ENCODE measurements around the gene CYP4F8.
"Not testable (repeated sequence)": the region's sequence is repeated elsewhere in the genome, so short reads cannot be mapped to it uniquely, and the experiment has no call there.

CYP4F8 gene

GRCh38 chr19:15591796-15592195 lies 23.2 kb upstream of the CYP4F8 start:
- H3K4me1 ChIP-seq (ENCODE audit: control insufficient read depth, insufficient read depth, low read length) = no peaks in the 10 kb centered on the region
- no peak overlapping the region for H3K9ac ChIP-seq (ENCODE audit: low read length)
- H3K4me3 ChIP-seq (ENCODE audit: low read length) = no peak overlapping the region
- no peaks in the 10 kb centered on the region for H3K27me3 ChIP-seq (ENCODE audit: control insufficient read depth, insufficient read depth, low read length)
- H3K36me3 ChIP-seq (ENCODE audit: control insufficient read depth, insufficient read depth, low read length) = no peaks in the 10 kb centered on the region
- no peaks in the 10 kb centered on the region for H3K9me3 ChIP-seq (ENCODE audit: control insufficient read depth, low read length)

- not testable (repeated sequence) for H3K9ac ChIP-seq (ENCODE audit: low read length); H3K36me3 ChIP-seq (ENCODE audit: control insufficient read depth, insufficient read depth, low read length); H3K9me3 ChIP-seq (ENCODE audit: control insufficient read depth, low read length); H3K4me3 ChIP-seq (ENCODE audit: low read length); H3K4me1 ChIP-seq (ENCODE audit: control insufficient read depth, insufficient read depth, low read length); H3K27me3 ChIP-seq (ENCODE audit: control insufficient read depth, insufficient read depth, low read length)
Observed at GRCh38 chr19:15592506-15592905, 22.5 kb upstream of the CYP4F8 start.

- not testable (repeated sequence) for H3K9me3 ChIP-seq (ENCODE audit: control insufficient read depth, low read length); H3K36me3 ChIP-seq (ENCODE audit: control insufficient read depth, insufficient read depth, low read length); H3K4me3 ChIP-seq (ENCODE audit: low read length); H3K4me1 ChIP-seq (ENCODE audit: control insufficient read depth, insufficient read depth, low read length); H3K9ac ChIP-seq (ENCODE audit: low read length); H3K27me3 ChIP-seq (ENCODE audit: control insufficient read depth, insufficient read depth, low read length)
Observed at GRCh38 chr19:15593766-15594165, 21.3 kb upstream of the CYP4F8 start.

GRCh38 chr19:15595069-15595468 lies 19.9 kb upstream of the CYP4F8 start:
- Histone ChIP-seq H3K9me3 (ENCODE audit: control insufficient read depth, low read length) (no peaks in the 10 kb centered on the region), H3K27me3 (ENCODE audit: control insufficient read depth, insufficient read depth, low read length) (no peaks in the 10 kb centered on the region), H3K36me3 (ENCODE audit: control insufficient read depth, insufficient read depth, low read length) (no peaks in the 10 kb centered on the region), H3K4me1 (ENCODE audit: control insufficient read depth, insufficient read depth, low read length) (no peaks in the 10 kb centered on the region), H3K9ac (ENCODE audit: low read length) (no peak overlapping the region), H3K4me3 (ENCODE audit: low read length) (no peak overlapping the region)

- not testable (repeated sequence) for H3K4me3 ChIP-seq (ENCODE audit: low read length); H3K36me3 ChIP-seq (ENCODE audit: control insufficient read depth, insufficient read depth, low read length); H3K9me3 ChIP-seq (ENCODE audit: control insufficient read depth, low read length); H3K9ac ChIP-seq (ENCODE audit: low read length); H3K27me3 ChIP-seq (ENCODE audit: control insufficient read depth, insufficient read depth, low read length); H3K4me1 ChIP-seq (ENCODE audit: control insufficient read depth, insufficient read depth, low read length)
Observed at GRCh38 chr19:15607978-15608925, 6.8 kb upstream of the CYP4F8 start.

DNA sequence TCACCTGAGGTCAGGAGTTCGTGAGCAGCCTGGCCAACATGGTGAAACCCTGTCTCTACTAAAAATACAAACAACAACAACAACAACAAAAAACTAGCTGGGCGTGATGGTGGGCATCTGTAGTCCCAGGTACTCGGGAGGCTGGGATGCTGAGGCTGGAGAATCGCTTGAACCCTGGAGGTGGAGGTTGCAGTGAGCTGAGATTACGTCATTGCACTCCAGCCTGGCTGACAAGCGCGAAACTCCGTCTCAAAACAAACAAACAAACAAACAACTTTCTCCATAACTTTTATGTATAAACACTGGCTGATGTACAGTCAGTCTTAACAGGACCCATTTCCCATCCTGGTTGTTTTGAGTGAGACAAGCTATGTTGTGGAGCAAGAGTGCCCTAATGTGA lies 5.8 kb upstream of the CYP4F8 start:
- H3K36me3 ChIP-seq (ENCODE audit: control insufficient read depth, insufficient read depth, low read length) = no peaks in the 10 kb centered on the region
- no peaks in the 10 kb centered on the region for H3K9me3 ChIP-seq (ENCODE audit: control insufficient read depth, low read length)
- H3K4me1 ChIP-seq (ENCODE audit: control insufficient read depth, insufficient read depth, low read length) = no peaks in the 10 kb centered on the region
- H3K27me3 ChIP-seq (ENCODE audit: control insufficient read depth, insufficient read depth, low read length) = no peaks in the 10 kb centered on the region
- no peak overlapping the region for H3K4me3 ChIP-seq (ENCODE audit: low read length)
- H3K9ac ChIP-seq (ENCODE audit: low read length) = no peak overlapping the region

DNA sequence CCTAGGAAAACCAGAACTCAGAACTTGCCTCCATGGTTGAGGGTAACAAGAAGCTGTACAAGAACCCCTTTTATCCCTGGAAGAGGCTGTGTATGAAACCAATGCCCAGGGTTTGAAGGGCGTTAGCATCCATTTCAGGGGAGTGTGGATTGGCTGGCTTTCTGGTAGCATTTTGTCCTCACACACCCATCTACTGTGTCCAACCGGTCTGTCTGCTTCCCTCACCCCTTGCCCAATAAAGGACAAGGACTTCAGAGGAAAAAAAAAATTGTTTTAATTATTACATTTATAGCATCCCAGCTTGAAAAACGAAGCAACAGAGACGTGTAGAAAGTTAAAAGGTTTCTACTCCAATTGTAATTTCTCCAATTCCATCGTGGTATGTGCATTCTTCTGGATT lies 2.7 kb upstream of the CYP4F8 start:
- no peaks in the 10 kb centered on the region for H3K36me3 ChIP-seq (ENCODE audit: control insufficient read depth, insufficient read depth, low read length)
- no peaks in the 10 kb centered on the region for H3K4me1 ChIP-seq (ENCODE audit: control insufficient read depth, insufficient read depth, low read length)
- H3K27me3 ChIP-seq (ENCODE audit: control insufficient read depth, insufficient read depth, low read length) = no peaks in the 10 kb centered on the region
- no peak overlapping the region for H3K9ac ChIP-seq (ENCODE audit: low read length)
- no peak overlapping the region for H3K4me3 ChIP-seq (ENCODE audit: low read length)
- H3K9me3 ChIP-seq (ENCODE audit: control insufficient read depth, low read length) = no peaks in the 10 kb centered on the region

GRCh38 chr19:15613338-15613737 lies 1.7 kb upstream of the CYP4F8 start:
- Histone ChIP-seq H3K4me1 (ENCODE audit: control insufficient read depth, insufficient read depth, low read length) (no peaks in the 10 kb centered on the region), H3K27me3 (ENCODE audit: control insufficient read depth, insufficient read depth, low read length) (peaks cover 1% of the 10 kb centered on the region), H3K9me3 (ENCODE audit: control insufficient read depth, low read length) (no peaks in the 10 kb centered on the region), H3K36me3 (ENCODE audit: control insufficient read depth, insufficient read depth, low read length) (no peaks in the 10 kb centered on the region), H3K9ac (ENCODE audit: low read length) (no peak overlapping the region), H3K4me3 (ENCODE audit: low read length) (no peak overlapping the region)

- Histone ChIP-seq H3K9ac (ENCODE audit: low read length) (no peak overlapping the region), H3K36me3 (ENCODE audit: control insufficient read depth, insufficient read depth, low read length) (no peaks in the 10 kb centered on the region), H3K27me3 (ENCODE audit: control insufficient read depth, insufficient read depth, low read length) (peaks cover 16% of the 10 kb centered on the region), H3K4me3 (ENCODE audit: low read length) (no peak overlapping the region), H3K9me3 (ENCODE audit: control insufficient read depth, low read length) (no peaks in the 10 kb centered on the region), H3K4me1 (ENCODE audit: control insufficient read depth, insufficient read depth, low read length) (no peaks in the 10 kb centered on the region)
Observed at GRCh38 chr19:15615526-15615925, 508 bp downstream of the CYP4F8 start.

DNA sequence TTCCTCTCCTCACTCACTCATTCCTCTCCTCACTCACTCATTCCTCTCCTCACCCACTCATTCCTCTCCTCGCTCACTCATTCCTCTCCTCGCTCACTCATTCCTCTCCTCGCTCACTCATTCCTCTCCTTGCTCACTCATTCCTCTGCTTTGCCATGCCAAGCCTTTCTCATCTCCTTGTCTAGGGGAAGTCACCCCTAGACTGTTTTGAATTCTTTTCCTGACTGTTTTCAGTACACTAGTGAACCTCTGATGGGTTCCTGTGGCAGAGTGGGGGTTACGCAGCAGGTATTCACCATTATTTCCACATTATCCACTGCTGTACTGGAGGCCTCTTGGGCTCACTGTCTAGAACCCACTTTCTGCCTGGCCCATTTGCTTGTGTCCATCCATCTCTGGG lies 1.2 kb downstream of the CYP4F8 start:
- no peaks in the 10 kb centered on the region for H3K36me3 ChIP-seq (ENCODE audit: control insufficient read depth, insufficient read depth, low read length)
- peaks cover 16% of the 10 kb centered on the region for H3K27me3 ChIP-seq (ENCODE audit: control insufficient read depth, insufficient read depth, low read length)
- no peaks in the 10 kb centered on the region for H3K9me3 ChIP-seq (ENCODE audit: control insufficient read depth, low read length)
- no peak overlapping the region for H3K9ac ChIP-seq (ENCODE audit: low read length)
- no peaks in the 10 kb centered on the region for H3K4me1 ChIP-seq (ENCODE audit: control insufficient read depth, insufficient read depth, low read length)
- no peak overlapping the region for H3K4me3 ChIP-seq (ENCODE audit: low read length)

GRCh38 chr19:15616627-15617270 lies 1.7 kb downstream of the CYP4F8 start:
- Histone ChIP-seq H3K27me3 (ENCODE audit: control insufficient read depth, insufficient read depth, low read length) (peaks cover 16% of the 10 kb centered on the region), H3K9ac (ENCODE audit: low read length) (no peak overlapping the region)

GRCh38 chr19:15618321-15618720 lies 3.3 kb downstream of the CYP4F8 start:
- Histone ChIP-seq H3K4me3 (ENCODE audit: low read length) (no peak overlapping the region), H3K4me1 (ENCODE audit: control insufficient read depth, insufficient read depth, low read length) (no peaks in the 10 kb centered on the region), H3K9ac (ENCODE audit: low read length) (no peak overlapping the region), H3K9me3 (ENCODE audit: control insufficient read depth, low read length) (no peaks in the 10 kb centered on the region), H3K36me3 (ENCODE audit: control insufficient read depth, insufficient read depth, low read length) (no peaks in the 10 kb centered on the region), H3K27me3 (ENCODE audit: control insufficient read depth, insufficient read depth, low read length) (peaks cover 16% of the 10 kb centered on the region)

More at GRCh38 chr19:15616627-15617270, 1.7 kb downstream of the CYP4F8 start:
- H3K4me1 ChIP-seq (ENCODE audit: control insufficient read depth, insufficient read depth, low read length) = no peaks in the 10 kb centered on the region
- H3K36me3 ChIP-seq (ENCODE audit: control insufficient read depth, insufficient read depth, low read length) = no peaks in the 10 kb centered on the region
- H3K9me3 ChIP-seq (ENCODE audit: control insufficient read depth, low read length) = no peaks in the 10 kb centered on the region
- no peak overlapping the region for H3K4me3 ChIP-seq (ENCODE audit: low read length)
